DND-41 (cell line): ENCODE data around the gene IL6R.

ENCODE experiments used
- CTCF ChIP-seq: IDR thresholded peaks from 2 replicates; pipeline ENCODE4 v1.5.1; 2012; ENCODE audit warnings: borderline replicate concordance, low read length, moderate library complexity, mild to moderate bottlenecking; ENCODE audit not compliant: poor library complexity, severe bottlenecking; ENCODE audit errors: extremely low read depth
- EZH2 ChIP-seq: IDR thresholded peaks from 3 replicates; pipeline ENCODE4 v1.6.1; 2012; ENCODE audit warnings: borderline replicate concordance, low read depth, mild to moderate bottlenecking, moderate library complexity, low read length, inconsistent platforms; ENCODE audit not compliant: severe bottlenecking

- TF ChIP-seq CTCF (no peak), EZH2 (no peak)
These were observed 33.7 kb upstream of the IL6R start for GRCh38 chr1:154371436-154371835.
